ENCODE measurements around the gene CDYL.

DNA sequence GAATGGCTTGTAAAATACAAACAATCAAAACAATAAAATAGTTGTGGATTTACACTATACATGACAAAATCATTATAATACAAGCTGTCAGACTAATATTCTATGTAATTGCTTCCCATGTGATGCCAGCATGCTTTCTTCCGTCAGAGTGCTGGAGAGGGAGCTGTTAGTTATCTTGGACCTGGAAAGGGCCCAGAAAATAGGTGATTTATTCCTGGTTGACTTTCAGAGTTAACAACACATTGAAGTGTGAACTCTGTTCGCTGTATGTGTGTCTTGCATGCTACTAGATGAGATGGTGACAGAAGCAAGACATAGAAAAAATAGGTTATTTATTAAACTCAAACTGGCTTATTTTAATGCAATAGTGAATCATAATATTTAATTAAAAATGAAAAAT, 70.2 kb downstream of the CDYL start:
- TF ChIP-seq, protein P1, sequence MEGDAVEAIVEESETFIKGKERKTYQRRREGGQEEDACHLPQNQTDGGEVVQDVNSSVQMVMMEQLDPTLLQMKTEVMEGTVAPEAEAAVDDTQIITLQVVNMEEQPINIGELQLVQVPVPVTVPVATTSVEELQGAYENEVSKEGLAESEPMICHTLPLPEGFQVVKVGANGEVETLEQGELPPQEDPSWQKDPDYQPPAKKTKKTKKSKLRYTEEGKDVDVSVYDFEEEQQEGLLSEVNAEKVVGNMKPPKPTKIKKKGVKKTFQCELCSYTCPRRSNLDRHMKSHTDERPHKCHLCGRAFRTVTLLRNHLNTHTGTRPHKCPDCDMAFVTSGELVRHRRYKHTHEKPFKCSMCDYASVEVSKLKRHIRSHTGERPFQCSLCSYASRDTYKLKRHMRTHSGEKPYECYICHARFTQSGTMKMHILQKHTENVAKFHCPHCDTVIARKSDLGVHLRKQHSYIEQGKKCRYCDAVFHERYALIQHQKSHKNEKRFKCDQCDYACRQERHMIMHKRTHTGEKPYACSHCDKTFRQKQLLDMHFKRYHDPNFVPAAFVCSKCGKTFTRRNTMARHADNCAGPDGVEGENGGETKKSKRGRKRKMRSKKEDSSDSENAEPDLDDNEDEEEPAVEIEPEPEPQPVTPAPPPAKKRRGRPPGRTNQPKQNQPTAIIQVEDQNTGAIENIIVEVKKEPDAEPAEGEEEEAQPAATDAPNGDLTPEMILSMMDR (conservative IDR thresholded peaks at IDR 0.05 in 1 of 2, IDR thresholded peaks at IDR 0.05 in 1 of 2; ENCODE audit: extremely low read depth in 1 of 2, insufficient read depth in 1 of 2, low read depth in 1 of 2, low read length in 2 of 2), result no peak
- TF ChIP-seq EZH2 (IDR thresholded peaks at IDR 0.05; ENCODE audit: borderline replicate concordance, low read length), result no peak
